HG03108 (cell line): ENCODE results near the gene CCDC24.

Experiments
- ATAC-seq: cut with Tn5 transposase; IDR thresholded peaks from one replicate; pipeline ENCODE4 v1.9.1; 2021; ENCODE audit warnings: moderate library complexity; ENCODE audit not compliant: unreplicated experiment

The CCDC24 gene

GRCh38 chr1:43979528-43980254 is 11.7 kb upstream of the CCDC24 start:
- no peak for ATAC-seq

GRCh38 chr1:43980255-43981134 is 10.9 kb upstream of the CCDC24 start:
- no peak for ATAC-seq

GRCh38 chr1:43981135-43981491 is 10.3 kb upstream of the CCDC24 start:
- ATAC-seq: no peak

DNA sequence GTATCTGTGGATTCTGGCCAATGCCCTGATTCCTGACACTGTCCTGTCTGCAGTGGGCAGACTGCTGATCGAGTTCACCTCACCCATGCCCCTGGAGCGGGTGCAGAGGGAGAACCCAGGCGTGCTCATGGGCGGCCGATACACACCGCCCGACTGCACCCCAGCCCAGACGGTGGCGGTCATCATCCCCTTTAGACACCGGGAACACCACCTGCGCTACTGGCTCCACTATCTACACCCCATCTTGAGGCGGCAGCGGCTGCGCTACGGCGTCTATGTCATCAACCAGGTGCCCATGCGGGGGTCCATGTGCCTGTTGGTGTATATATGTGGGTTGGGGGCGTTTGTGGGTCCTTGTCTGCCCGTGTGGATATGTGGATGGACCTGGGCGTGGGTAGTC is 9.8 kb upstream of the CCDC24 start:
- ATAC-seq: no peak

- no peak for ATAC-seq
Observed at GRCh38 chr1:43982241-43982640, 9.2 kb upstream of the CCDC24 start.

DNA sequence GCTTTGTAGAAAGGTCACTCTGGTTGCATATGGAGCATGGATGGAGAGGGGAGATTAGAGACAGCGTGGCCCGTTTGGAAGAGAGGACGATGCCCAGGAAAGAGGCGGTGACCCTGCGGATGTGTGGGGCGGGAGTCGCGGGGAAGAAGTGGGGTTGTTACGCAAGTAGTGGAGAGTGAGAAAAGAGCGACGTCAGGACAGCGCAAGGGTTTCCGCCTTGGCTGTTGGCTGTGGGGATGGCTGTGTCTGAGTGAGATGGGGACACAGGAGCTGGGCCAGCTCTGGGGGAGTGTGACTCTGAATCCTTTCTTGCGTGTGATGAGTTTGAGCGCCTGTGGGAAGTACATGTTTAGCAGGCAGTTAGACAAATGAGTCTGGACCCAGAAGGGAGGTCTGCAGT is 8.6 kb upstream of the CCDC24 start:
- no peak for ATAC-seq

- no peak for ATAC-seq
Observed at GRCh38 chr1:43983253-43983899, 8.0 kb upstream of the CCDC24 start.

DNA sequence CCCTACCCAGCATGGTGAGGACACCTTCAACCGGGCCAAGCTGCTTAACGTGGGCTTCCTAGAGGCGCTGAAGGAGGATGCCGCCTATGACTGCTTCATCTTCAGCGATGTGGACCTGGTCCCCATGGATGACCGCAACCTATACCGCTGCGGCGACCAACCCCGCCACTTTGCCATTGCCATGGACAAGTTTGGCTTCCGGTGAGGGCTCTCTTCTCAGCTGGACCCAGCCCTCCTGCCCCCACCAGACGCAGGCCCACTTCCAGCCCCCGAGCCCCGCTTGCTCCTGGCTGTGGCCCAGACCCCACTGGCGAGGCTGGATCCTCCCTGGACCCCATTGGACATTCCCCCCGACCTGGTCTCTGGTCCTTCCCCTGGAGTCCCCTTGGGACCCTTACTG is 6.5 kb upstream of the CCDC24 start:
- ATAC-seq: no peak

GRCh38 chr1:43985984-43986595 is 5.3 kb upstream of the CCDC24 start:
- ATAC-seq: no peak

DNA sequence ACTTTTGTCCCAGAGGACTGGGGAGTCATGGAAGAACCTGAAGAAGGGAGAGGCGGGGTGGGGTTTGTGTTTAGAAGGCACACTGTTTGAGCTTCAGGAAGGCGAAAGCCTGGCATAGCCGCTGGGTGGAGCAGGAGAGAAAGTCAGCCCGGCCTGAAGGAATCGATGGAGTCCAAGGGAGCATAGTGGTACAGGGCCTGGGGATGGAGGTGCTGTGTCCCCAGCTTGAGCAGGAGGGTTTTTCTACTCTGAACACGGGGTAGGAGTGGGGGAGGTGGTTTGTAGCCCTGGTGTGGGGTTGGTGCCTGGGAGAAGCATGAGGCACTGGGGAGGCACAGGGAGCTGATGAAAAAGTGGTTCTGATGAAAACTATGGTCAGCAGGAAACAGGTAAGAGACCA is 4.7 kb upstream of the CCDC24 start:
- ATAC-seq: no peak

DNA sequence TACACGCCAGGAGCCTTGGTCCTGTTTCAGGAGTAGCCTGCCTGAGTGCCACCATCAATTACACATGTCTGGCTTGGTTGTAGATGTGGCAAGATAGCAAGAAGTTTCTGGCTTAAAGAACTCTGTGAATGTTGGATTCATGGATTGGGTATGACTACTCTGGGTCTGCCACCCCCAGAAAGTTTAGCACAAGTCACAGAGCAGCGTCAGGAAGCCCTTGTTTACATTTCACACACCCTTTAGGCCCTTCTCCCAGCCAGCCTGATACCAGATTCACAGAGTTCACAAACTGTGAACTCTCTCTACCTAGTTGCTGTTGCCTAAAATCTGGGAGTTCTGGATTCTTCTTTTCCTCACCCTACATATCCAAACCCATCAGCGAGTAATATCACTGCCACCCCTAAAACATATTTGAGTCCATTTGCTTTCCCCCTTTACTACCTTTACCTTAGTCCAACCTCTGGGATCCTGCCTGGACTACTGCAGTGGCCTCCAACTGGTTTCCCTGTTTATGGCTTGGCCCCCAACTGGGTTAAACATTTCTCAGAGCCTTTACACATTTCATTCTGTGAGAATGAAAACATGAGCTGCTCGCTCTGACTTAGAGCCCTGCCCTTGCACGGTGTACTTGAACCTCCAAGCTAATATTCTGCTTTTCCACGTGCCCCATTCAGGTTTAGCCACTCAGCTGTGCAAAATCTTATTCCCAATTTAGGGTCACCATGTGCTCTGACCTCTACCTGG is 4.1 kb upstream of the CCDC24 start:
- ATAC-seq: no peak

GRCh38 chr1:43990271-43991199 is 864 bp upstream of the CCDC24 start:
- no peak for ATAC-seq

GRCh38 chr1:43991200-43991475 is 261 bp upstream of the CCDC24 start:
- ATAC-seq: no peak

DNA sequence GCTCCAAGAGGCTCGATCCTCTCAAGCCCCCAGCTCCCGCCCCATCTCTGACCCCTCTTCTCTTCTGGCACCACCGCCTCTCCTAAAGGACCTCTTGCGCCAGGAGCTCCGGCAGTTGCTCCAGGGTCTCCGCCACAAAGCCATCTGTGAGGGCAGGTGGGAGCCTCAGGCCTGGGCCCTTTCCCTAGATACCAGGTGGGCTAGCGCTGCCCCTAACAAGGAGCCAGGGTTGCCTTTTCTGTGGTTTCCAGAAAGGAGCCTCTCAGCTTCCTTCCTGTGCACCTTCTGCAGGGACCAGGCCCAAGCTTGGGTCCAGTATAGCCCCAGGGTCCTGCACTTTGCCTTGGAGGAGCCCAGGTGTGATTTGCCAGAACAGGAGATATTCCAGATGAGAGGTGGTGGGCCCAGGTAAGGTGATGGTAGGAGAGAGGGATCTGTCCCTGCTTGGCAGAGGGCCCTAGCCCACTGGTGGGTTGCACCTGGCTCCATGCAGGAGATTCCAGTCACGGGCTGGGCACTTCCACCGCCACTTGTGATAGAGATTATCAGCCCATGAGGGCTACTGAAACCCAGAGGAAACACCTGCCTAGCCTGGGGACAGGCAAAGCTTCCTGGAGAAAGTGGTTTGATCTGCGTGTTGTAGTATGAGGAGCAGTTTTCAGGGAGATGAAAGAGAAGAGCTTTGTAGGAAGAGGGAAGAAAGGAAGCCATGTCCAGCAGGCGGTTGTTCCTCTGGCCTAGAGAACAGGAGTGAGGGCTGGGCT is 1.0 kb downstream of the CCDC24 start:
- ATAC-seq: no peak

DNA sequence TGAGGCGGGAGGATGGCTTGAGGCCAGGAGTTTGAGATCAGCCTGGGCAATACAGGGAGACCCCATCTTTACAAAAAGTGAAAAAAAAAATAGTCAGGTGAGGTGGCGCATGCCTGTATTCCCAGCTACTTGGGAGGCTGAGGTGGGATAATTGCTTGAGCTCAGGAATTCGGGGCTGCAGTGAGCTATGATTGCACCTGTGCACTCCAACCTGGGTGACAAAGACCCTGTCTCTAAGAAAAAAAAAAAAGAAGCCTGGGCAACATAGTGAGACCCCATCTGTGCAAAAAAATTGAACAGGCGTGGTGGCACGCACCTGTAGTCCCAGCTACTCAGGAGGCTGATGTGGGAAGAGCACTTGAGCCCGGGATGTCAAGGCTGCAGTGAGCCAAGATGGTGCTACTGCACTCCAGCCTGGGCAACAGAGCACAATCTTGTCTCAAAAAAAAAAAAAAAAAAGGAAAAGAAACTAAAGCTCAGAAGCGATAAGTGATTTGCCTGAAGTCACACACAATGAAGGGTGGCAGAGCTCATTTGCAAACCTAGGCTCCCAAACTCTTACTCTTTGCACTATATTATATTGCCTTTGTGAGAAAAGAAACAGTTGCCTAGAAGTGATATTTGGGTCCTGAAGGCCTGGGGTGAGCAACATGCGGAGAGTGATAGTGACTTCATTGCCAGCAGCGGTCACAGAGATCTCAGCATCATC is 2.0 kb downstream of the CCDC24 start:
- ATAC-seq: no peak

DNA sequence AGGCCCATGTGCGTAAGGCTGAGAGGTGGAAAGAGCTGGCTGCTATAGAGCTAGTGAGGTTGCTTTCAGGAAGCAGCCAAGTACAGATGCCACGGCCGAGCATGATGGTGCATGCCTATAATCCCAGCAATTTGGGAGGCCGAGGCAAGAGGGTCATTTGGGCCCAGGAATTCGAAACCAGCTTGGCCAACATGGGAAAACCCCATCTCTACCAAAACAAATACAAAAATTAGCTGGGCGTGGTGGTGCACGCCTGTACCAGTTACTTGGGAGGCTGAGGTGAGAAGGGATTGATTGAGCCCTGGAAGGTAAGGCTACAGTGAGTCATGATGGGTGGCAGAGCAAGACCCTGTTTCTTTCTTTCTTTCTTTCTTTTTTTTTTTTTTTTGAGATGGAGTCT is 2.7 kb downstream of the CCDC24 start:
- no peak for ATAC-seq

- ATAC-seq: no peak
Observed at GRCh38 chr1:43994794-43995790, 3.7 kb downstream of the CCDC24 start.
